Prostate gland (tissue), 2 donors: ENCODE results near the gene ANO2. TPM values are rescaled to one million over a fixed set of nuclear protein-coding genes. Genes with fewer than 3 reads are reported as not detected.

Experiments used
- DNase-seq: peaks from one replicate; pipeline ENCODE4 v3.0.0-alpha.2; 2019; ENCODE audit warnings: low spot score
- H3K27ac ChIP-seq, 2 donors: fragments of 200-600 bp; sonication (generic); 2 replicates each; pipeline ENCODE4 v1.5.1; 2017 to 2019
- H3K27me3 ChIP-seq: fragments of 200-600 bp; sonication (generic); replicated peaks from 2 replicates; pipeline ENCODE4 v1.5.1; 2019; ENCODE audit not compliant: insufficient read depth
- H3K36me3 ChIP-seq, 2 donors: fragments of 200-600 bp; sonication (generic); 1 replicate in 1 of 2; 2 replicates in 1 of 2; pipeline versions ENCODE4 v1.5.1 to v1.8.1; 2017 to 2019
- H3K4me1 ChIP-seq: fragments of 200-600 bp; sonication (generic); replicated peaks from 2 replicates; pipeline ENCODE4 v1.5.1; 2019
- H3K4me3 ChIP-seq, 2 donors: fragments of 200-600 bp; sonication (generic); 2 replicates each; pipeline ENCODE4 v1.5.1; 2017 to 2019
- H3K9me3 ChIP-seq: fragments of 200-600 bp; sonication (generic); 2 replicates; pipeline ENCODE4 v1.5.1; 2017
- POLR2A ChIP-seq: fragments of 450-650 bp; IDR thresholded peaks from one replicate; pipeline ENCODE4 v1.6.1; 2016; ENCODE audit warnings: antibody characterized with exemption, mild to moderate bottlenecking
- POLR2AphosphoS5 ChIP-seq: sonication (generic); formaldehyde crosslinking; IDR thresholded peaks from one replicate; pipeline ENCODE4 v1.6.1; 2017; ENCODE audit warnings: antibody characterized with exemption
- WGBS: methylation state at CpG from one replicate; pipeline ENCODE4 v1.1.5; 2018; 5-methylcytosine and 5-hydroxymethylcytosine counted together
- intact Hi-C: fragments of 100-400 bp; cut with DNase I; formaldehyde crosslinking; loops from one replicate; pipeline ENCODE4 v1.14.2; 2022
- total RNA-seq, 2 donors: library from RNA; depleted of rRNA; stranded (reverse); fragments of >200 nt; gene quantifications; one replicate each; pipeline ENCODE4 v1.1.0, GENCODE V29; 2016
- TF ChIP-seq, protein P1 (sequence below), 4 experiments: fragments of 200-600 bp in 2 of 4; fragments of 450-650 bp in 2 of 4; sonication (generic) in 2 of 4; IDR thresholded peaks; 1 replicate in 3 of 4; 2 replicates in 1 of 4; pipeline ENCODE4 v1.5.1; 2016 to 2019; ENCODE audit warnings: antibody characterized with exemption in 4 of 4, mild to moderate bottlenecking in 2 of 4, moderate library complexity in 2 of 4

Gene ANO2
- total RNA-seq, 2 donors from 2014 or later, result 0.64 to 7.0 TPM

DNA sequence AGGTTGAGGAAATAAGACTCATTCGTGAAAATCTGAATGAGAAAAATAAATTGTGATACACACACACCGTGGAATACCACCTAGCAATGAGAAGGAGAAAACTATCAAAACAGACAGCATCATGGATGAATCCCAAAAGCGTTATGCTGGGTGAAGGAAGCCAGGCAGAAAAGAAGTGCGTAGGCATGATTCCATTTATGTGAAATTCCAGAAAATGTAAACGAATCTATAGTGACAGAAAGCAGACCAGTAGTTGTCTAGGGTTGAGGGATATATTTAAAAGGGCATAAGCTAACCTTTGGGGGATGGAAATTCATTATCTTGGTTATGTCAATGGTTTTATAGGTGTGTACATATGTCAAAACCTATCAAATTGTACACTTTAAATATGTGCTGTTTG, 42.5 kb upstream of the ANO2 start:
- Histone ChIP-seq H3K9me3 (no peaks in the 10 kb centered on the region), H3K4me1 (peaks cover 5% of the 10 kb centered on the region), H3K27ac (no peak overlapping the region), H3K27me3 (no peaks in the 10 kb centered on the region), H3K36me3 (no peaks in the 10 kb centered on the region), H3K4me3 (no peak overlapping the region)
- intact Hi-C loops, result loop anchor here (10.0 kb wide), 1 partner anchor 297 kb away; no protein-coding TSS in a partner anchor
- TF ChIP-seq, protein P1, sequence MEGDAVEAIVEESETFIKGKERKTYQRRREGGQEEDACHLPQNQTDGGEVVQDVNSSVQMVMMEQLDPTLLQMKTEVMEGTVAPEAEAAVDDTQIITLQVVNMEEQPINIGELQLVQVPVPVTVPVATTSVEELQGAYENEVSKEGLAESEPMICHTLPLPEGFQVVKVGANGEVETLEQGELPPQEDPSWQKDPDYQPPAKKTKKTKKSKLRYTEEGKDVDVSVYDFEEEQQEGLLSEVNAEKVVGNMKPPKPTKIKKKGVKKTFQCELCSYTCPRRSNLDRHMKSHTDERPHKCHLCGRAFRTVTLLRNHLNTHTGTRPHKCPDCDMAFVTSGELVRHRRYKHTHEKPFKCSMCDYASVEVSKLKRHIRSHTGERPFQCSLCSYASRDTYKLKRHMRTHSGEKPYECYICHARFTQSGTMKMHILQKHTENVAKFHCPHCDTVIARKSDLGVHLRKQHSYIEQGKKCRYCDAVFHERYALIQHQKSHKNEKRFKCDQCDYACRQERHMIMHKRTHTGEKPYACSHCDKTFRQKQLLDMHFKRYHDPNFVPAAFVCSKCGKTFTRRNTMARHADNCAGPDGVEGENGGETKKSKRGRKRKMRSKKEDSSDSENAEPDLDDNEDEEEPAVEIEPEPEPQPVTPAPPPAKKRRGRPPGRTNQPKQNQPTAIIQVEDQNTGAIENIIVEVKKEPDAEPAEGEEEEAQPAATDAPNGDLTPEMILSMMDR (IDR thresholded peaks at IDR 0.05), result no peak
- no peak for DNase-seq
- WGBS, result 83% methylated on average over 5 of the region's 5 CpGs

- no peak overlapping the region for H3K27ac ChIP-seq
- TF ChIP-seq, protein P1 (IDR thresholded peaks at IDR 0.05), result no peak
- no peaks in the 10 kb centered on the region for H3K9me3 ChIP-seq
- H3K4me1 ChIP-seq, result peaks cover 5% of the 10 kb centered on the region
- DNase-seq, result no peak
- no peaks in the 10 kb centered on the region for H3K27me3 ChIP-seq
- WGBS, result 82% methylated on average over 8 of the region's 8 CpGs
- intact Hi-C loops, result loop anchor here (10.0 kb wide), 1 partner anchor 299 kb away; no protein-coding TSS in a partner anchor
- H3K36me3 ChIP-seq, result no peaks in the 10 kb centered on the region
- no peak overlapping the region for H3K4me3 ChIP-seq
Observed at GRCh38 chr12:5985471-5985870, 40.4 kb upstream of the ANO2 start.

DNA sequence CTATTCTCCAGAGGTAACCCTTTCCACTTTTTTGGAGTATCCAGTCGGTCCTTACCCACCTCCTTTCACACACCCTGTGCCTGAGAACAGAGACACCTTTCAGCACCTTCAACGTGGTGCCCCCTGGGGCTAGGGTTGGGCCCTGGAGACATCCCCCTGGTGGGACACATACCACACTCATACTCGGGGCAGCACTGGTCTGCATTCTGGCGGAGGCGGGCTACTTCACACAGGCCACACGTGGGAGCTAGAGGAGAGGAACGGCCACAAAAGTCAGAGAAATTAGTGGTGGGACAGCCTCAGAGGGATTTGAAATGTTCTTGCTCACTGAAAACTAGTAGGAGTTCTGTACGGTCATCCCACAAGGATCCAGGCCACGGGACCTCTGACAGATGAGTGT, 39.8 kb upstream of the ANO2 start:
- WGBS, result 72% methylated on average over 9 of the region's 9 CpGs
- intact Hi-C loops, result loop anchor here (10.0 kb wide), 1 partner anchor 300 kb away; no protein-coding TSS in a partner anchor

GRCh38 chr12:5982106-5982505, 37.0 kb upstream of the ANO2 start:
- no peak overlapping the region for H3K4me3 ChIP-seq
- no peaks in the 10 kb centered on the region for H3K36me3 ChIP-seq
- TF ChIP-seq POLR2A, result no peak
- TF ChIP-seq POLR2AphosphoS5, result no peak
- TF ChIP-seq, protein P1 (IDR thresholded peaks at IDR 0.05), result no peak
- no peak overlapping the region for H3K27ac ChIP-seq
- no peak for DNase-seq
- no peaks in the 10 kb centered on the region for H3K27me3 ChIP-seq
- H3K4me1 ChIP-seq, result no peaks in the 10 kb centered on the region
- intact Hi-C loops, result loop anchor here (10.0 kb wide), 1 partner anchor 303 kb away; no protein-coding TSS in a partner anchor
- 82% methylated on average over 4 of the region's 4 CpGs for WGBS
- H3K9me3 ChIP-seq, result no peaks in the 10 kb centered on the region

More for the DNA sequence above, 39.8 kb upstream of the ANO2 start:
- H3K36me3 ChIP-seq, result no peaks in the 10 kb centered on the region
- H3K4me3 ChIP-seq, result no peak overlapping the region
- TF ChIP-seq POLR2A (no peak), POLR2AphosphoS5 (no peak)
- TF ChIP-seq, protein P1 (IDR thresholded peaks at IDR 0.05), result no peak
- peaks cover 5% of the 10 kb centered on the region for H3K4me1 ChIP-seq
- H3K9me3 ChIP-seq, result no peaks in the 10 kb centered on the region
- H3K27ac ChIP-seq, result no peak overlapping the region
- H3K27me3 ChIP-seq, result no peaks in the 10 kb centered on the region
- no peak for DNase-seq

- intact Hi-C loops, result no loop called here
- no peak for TF ChIP-seq POLR2AphosphoS5
- TF ChIP-seq POLR2A, result no peak
- H3K27me3 ChIP-seq, result no peaks in the 10 kb centered on the region
Observed at GRCh38 chr12:5977556-5977955, 32.5 kb upstream of the ANO2 start.

More at GRCh38 chr12:5977556-5977955, 32.5 kb upstream of the ANO2 start:
- H3K9me3 ChIP-seq, result no peaks in the 10 kb centered on the region
- no peaks in the 10 kb centered on the region for H3K36me3 ChIP-seq
- 92% methylated on average over 6 of the region's 6 CpGs for WGBS
- H3K4me1 ChIP-seq, result no peaks in the 10 kb centered on the region
- no peak overlapping the region for H3K4me3 ChIP-seq
- no peak overlapping the region for H3K27ac ChIP-seq
- DNase-seq, result no peak
